Stimulated activated CD4-positive, alpha-beta T cell treated with anti-CD3 and anti-CD28 coated beads, TNF-alpha, amount 100 ng/mL, for 1 hour (primary cell): Measurements from ENCODE around the gene BOK.
"Not testable (repeated sequence)": the region's sequence is repeated elsewhere in the genome, so short reads cannot be mapped to it uniquely, and the experiment has no call there.

Experiments
- DNase-seq, 3 donors: peaks; one replicate each; pipeline ENCODE4 v3.0.0-alpha.2; 2020; ENCODE audit warnings: low read depth in 3 of 3, low spot score in 1 of 3

Gene BOK

GRCh38 chr2:241571821-241572620, 13.5 kb downstream of the BOK start:
- no peak for DNase-seq

DNA sequence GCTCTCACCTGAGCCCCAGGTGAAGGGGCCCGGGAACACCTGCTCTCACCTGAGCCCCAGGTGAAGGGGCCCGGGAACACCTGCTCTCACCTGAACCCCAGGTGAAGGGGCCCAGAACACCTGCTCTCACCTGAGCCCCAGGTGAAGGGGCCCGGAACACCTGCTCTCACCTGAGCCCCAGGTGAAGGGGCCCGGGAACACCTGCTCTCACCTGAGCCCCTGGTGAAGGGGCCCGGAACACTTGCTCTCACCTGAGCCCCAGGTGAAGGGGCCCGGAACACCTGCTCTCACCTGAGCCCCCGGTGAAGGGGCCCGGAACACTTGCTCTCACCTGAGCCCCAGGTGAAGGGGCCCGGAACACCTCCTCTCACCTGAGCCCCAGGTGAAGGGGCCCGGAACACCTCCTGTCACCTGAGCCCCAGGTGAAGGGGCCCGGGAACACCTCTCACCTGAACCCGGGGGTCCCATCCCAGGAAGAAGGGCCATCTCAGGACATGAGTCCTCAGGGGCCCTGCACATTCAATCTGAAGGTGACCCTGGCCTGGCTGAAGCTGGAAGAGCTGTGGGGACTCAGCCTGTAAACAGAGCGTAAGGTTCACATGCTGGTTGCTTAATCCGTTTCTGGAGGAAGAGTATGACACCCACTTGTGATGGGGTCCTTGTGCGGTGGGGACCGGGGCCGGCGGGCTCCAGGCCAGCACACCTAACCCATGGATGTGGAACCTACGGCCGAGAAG, 14.5 kb downstream of the BOK start:
- DNase-seq: not testable (repeated sequence)

GRCh38 chr2:241573741-241574140, 15.2 kb downstream of the BOK start:
- no peak for DNase-seq

DNA sequence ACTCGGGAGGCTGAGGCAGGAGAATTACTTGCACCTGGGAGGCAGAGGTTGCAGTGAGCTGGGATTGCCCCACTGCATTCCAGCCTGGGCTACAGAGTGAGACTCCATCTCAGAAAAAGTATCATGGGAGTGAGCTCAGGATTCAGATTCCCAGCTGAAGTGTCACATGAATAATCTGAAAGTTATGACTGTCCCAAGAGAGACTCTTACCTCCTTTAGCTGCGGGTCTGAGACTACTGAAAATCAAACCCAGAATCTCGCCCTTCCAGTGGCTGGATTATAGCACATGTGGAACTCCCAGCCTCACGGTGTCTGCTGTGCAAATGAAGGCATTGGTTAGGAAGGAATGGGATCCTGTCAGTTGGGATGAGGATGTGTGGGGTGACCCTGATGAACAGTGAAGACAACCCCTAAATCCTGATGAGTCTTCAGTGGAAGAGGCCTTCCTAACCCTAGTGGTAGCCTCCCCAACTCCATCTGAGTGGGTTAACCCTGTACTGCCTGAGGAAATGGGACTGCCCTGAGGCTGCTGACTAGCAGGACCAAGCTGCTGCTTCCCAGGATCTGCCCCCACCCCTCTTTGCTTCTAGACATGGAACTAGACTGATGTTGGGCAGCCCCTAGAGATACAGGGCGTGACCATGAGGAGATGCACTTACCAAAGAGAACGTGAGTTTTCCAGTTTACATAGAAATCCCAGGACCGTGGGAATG, 16.5 kb downstream of the BOK start:
- no peak for DNase-seq

DNA sequence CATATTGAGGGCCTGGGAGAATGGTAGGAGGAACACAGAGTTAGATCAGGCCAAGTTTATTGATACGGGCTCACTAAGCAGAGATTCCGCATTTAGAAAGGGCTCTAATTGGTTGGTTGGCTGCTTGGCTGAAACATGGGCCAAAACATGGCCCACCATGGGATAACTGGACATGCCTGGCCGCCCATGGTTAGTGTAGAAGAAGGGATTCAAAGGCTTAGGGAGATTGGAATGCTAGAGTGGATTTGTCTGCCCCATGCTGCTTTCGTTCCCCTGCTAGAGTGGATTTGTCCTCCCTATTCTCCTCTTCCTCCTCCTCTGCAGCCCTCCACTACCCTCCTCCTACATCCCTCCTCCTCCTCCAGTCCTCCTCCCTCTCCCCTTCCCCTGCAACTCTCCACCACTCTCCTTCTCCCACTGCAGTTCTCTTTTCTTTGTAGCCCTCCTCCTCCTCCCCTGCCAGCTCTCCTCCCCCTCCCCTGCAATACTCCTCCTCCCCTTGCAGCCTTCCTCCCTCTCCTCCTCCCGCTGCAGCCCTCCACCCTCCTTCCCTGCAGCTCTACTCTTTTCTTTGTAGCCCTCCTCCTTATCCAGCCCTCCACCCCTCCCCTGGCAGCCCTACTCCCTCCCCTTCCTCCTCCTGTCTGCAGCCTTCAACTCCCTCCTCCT, 17.2 kb downstream of the BOK start:
- no peak for DNase-seq

DNA sequence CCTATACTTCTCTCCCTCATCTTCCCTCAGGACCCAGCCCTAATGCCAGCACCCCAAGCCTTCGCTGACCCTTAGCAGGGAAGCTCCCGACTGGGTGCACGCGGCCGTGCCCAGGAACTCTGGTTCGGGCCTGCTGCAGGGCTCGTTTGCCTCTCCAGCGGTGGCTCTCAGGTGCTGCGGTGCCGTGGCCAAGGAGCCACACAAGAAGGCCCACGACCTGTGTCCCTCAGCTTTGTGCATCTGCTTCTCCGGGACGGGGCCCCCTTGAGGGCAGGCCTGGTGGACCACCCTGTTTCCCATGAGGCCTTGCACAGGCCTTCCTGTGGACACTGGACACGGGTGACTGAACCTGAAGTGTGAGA, 17.7 kb downstream of the BOK start:
- DNase-seq: no peak

DNA sequence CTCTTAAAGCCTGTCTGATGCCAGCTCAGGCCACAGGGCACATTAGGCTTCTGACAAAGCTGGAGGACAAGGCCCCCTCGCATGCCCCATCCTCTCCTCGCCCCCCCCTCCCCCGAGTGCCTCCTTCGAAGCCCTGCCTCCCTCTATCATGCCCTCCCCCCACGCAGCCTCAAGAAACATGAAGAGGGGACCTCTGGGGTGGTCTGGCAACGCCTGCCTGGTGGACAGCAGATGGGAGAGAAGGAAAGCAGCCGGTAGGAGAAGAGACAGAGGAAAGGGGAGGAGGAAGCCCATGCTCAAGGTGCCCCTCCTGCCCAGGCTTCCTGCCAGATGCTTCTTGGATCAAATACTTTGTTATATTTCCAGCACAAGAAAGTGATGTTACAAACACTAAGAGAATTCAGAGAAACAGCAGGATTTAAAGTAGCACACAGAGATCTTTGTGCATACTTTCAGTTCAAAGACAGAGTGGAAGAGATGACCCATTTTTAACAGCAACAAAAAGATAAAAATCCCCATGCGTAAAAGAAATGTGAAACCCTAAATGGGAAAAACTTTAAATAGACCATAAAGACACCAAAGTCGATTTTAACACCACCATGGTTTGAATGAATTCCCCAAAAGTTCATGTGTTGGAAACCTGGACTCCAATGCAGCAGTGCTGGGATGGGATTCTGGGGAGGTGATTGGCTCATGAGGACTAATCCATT, 19.0 kb downstream of the BOK start:
- no peak for DNase-seq

GRCh38 chr2:241579281-241579680, 20.7 kb downstream of the BOK start:
- DNase-seq: no peak

GRCh38 chr2:241582328-241582727, 23.8 kb downstream of the BOK start:
- no peak for DNase-seq

GRCh38 chr2:241582806-241583205, 24.3 kb downstream of the BOK start:
- DNase-seq: no peak

- no peak for DNase-seq
Measured at GRCh38 chr2:241584436-241584835, 25.9 kb downstream of the BOK start.

- DNase-seq: no peak
Measured at GRCh38 chr2:241586564-241587264, 28.2 kb downstream of the BOK start.

- not testable (repeated sequence) for DNase-seq
Measured at GRCh38 chr2:241589863-241590262, 31.3 kb downstream of the BOK start.

DNA sequence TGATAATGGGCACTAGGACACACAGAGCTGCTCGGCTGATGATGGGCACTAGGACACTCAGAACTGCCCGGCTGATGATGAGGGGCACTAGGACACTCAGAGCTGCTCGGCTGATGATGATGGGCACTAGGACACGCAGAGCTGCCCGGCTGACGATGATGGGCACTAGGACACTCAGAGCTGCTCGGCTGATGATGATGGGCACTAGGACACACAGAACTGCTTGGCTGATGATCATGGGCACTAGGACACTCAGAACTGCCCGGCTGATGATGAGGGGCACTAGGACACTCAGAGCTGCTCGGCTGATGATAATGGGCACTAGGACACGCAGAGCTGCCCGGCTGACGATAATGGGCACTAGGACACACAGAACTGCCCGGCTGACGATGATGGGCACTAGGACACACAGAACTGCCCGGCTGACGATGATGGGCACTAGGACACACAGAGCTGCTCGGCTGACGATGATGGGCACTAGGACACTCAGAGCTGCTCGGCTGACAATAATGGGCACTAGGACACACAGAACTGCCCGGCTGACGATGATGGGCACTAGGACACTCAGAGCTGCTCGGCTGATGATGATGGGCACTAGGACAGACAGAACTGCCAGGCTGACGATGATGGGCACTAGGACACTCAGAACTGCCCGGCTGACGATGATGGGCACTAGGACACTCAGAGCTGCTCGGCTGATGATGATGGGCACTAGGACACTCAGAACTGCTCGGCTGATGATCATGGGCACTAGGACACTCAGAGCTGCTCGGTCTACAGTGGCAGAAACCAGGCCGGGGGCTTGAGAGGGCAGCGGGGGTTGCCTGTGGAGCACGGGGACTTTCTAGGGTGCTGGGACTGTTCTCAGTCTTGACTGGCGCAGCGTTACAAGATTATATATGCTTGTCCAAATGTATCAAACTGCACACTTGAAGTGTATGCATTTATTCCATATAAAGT, 32.2 kb downstream of the BOK start:
- DNase-seq: not testable (repeated sequence)

DNA sequence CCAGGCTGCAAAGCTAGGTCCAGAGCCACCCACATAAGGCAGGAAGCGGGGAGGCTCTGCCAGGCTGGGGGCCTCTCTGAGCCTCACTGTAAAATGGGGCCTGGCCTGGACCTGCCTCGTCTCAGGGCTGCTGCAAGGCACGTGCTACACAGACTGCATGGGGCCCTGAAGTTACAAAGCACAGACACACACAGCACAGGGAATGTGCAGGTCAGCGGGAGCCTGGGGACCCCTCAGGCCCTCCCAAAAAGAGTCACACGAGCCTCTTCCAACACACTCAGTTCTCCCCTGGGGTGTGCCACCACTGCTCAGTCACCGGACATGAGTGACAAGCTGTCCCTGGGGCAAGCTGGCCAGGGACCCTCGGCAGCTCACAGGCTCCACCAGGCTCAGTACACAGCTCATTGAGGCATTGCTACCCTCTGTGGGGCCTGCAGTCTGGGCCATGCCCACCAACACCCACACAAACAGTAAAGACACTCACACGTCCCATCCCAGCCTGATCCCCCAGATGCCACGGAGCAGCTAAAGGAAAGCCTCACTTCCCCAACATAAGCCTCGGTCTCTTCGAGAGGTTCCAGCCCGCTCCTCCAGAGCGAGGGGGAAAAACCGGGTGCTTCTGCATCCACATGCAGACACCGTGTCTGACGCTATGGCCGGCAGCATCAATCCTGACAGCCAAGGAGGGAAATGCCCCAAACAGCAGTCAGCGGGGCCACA, 33.7 kb downstream of the BOK start:
- no peak for DNase-seq

DNA sequence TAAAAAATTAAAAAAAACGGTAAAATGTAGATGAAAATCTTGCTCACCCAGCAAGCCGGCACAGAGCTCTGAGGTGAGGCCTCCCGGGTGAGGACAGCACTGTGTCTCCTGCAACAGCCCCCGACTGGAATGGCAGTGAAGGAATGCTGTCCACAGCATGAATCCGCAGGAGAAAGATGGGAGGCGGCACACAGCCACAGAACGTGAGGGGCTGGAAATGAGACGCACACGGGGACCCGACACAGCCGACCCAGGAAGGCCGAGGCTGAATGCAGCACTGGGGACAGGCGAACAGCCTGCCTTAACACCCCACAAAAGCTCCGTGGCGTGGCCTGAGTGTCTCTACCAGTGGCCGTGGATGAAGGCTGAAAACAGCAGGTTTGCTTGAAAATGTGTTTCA, 34.7 kb downstream of the BOK start:
- no peak for DNase-seq

DNA sequence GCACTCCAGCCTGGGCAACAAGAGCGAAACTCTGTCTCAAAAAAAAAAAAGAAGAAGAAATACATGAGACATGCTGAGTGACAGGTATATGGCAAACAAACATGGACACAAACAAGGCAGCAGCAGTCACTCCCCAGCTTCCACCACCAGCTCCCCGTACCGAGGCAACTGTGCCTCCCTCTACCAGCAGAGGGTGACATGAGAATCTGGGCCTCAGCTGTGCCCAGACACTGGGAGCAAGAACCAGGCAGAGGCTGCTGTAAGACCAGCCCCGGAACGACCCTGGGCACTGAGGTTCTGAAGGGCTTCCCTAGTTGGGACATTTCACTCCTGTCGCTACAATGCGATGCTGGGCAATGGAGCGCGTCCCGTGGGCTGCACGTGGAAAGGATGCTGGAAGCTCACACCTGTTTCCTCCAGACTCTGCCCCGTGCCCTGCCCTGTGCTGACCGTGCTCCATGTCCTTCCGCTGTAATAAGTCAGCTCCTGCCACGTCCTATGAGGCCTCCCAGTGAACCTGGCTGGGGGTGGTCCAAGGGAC, 37.1 kb downstream of the BOK start:
- DNase-seq: no peak

DNA sequence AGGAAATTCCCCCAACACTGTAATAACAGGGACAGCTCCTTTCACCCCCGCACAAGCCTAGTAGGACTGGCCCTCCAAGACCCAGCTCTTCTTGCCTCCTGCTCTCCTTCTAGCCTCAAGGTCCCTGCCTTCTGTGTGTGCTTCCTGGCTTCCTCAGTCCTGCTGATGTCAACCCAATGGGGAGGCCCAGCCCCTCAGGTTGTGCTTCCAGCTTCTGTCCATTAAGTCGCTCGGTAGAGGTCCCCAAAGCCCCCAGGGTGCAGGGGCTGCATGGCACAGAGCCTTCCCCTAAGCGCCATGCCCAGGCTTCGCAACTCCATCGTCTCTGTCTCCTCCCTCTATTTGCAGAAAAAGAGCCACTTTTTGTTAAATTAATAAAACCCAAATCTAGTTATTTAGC, 39.0 kb downstream of the BOK start:
- no peak for DNase-seq
